ENCODE data around the gene RFX4.

RFX4 gene

DNA sequence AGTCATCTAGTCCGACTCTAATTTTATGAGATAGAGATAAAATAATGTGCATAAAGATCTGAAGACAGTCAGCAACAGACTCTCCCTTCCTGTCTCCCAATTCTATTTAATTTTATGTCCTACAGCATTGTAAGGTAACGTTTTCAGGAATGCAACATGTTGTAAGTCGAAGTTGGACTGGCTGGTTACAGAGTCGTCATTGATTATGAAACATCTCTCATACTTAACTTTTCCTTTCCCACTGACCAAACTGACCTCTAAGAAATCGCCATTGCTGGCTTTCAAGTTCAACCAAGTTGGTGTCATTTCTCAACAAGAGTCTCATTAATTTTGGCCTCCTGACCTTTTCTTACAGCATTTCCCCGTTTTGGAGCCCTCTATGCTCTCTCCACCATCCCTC is 186.7 kb downstream of the RFX4 start:
- DNase-seq: no peak

DNA sequence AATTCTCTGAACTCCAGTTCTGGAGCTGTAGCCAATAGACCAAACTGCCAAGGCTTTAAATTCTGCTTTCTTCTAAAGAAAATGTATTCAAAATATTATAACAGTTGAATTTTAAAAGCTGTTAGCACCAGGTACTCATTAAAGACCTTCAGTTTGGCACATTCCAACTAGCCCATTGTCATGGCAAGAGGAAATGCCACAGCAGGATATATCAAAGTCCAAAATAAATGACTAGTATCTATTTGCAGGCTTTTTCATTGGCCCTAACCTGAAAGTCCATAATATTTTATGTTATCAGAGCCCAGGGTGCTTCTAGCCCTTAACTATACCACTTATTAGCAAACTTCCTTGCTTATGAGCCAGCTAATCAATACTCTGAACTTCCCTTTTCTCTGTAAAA is 188.6 kb downstream of the RFX4 start:
- DNase-seq: no peak

DNA sequence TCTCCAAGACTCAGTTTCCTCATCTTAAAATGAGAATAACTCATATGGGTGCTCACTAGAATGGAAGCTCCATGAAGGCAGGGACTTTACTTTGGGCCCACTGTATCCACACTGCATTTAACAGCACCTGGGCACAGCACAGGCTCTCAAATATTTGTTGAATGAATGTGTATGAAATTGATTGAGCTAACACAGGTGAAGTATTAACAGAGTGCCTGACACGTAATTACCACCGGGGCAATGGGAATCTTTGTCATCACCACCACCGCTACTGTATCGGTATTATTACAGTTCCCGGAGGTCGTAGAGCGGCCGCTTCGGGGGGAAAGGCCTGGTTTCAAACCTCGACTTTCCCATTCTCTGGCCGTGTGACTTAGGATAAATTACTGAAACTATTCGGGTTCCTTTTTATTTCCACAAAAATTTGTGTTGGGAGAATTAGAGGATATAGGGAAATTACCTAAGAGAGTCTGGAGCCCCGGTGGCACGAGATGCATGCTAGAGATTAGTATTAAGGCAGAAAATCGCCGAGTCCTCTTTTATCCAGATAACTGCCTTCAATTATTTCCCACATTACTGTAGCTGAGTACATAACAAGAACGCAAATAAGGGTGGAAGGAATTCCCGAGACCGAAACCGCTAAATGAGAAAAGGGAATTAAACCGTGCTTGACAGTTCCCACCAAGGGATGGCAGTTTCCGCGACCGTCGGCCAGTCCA is 190.6 kb downstream of the RFX4 start:
- DNase-seq: peak; percentile 7

GRCh38 chr12:106774005-106774807 is 191.4 kb downstream of the RFX4 start, which contains the start of gene RIC8B:
Gene RIC8B, plus strand, starts transcription at chr12:106774682. Its CDS starts 64 bp downstream, at chr12:106774746.
- peak; percentile 88 for DNase-seq

- no peak for DNase-seq
Measured at GRCh38 chr12:106774808-106775524, 192.2 kb downstream of the RFX4 start.

DNA sequence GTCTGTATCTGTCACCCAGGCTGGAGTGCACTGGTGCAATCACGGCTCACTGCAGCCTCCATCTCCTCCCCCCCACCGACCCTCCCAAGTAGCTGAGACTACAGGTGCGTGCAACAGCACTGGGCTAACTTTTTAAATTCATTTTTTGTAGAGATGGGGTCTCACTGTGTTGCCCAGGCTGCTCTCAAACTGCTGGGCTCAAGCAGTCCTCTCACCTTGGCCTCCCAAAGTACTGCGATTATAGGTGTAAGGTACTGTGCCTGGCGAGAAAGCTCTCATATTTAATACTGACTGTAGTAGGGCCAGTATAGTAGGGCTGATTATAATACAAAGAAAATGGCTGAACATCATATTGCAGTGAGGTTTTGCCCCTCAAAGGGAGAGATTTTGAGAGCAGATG is 194.1 kb downstream of the RFX4 start:
- no peak for DNase-seq

DNA sequence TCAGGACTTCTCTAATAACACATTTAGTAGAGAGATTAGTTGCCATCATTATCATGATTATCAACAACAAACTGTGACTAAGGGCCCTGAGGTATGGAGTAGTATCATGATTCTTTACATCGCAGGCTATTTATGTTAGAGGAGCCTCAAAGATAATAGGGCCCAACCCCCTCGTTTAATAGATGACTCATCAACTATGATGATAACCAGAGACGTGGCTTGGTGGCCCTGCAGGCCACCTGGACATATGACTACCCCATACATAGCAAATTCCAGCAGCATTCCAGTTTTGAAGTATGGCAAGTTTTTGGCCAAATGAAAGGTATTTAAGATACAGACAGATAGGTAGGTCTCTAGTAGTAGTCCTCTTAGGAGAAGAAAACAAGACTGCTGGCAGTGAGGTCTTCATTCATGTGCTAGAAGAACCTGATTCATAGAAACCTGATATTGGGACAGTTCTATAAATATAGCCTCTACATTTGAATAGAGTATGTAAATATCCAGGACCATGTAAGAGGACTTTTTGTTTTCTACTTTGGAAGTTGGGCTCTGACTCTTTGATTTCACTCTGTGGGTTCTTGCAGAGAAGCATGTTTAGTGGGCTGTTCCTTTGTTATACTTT is 197.3 kb downstream of the RFX4 start:
- DNase-seq: no peak

- no peak for DNase-seq
Measured at GRCh38 chr12:106782619-106783018, 199.8 kb downstream of the RFX4 start.

- DNase-seq: no peak
Measured at GRCh38 chr12:106783515-106783914, 200.7 kb downstream of the RFX4 start.

DNA sequence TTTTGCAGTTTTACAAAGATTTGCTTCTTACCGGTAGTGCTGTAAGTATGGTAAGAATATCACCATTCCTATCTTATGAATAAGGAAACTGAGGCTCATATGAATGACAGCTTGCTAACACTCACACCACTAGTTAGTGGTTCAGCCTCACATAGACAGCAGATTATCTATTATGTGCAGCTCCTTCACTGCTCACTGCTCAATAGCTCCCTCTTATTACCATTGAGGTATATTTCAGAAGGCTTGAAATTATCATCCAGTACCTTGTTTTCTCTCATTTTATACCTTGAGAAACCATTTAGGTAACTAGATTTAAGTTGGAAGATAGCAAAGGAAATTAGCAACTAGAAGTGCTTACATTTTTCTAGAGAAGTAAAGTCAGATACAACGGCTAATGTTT is 207.2 kb downstream of the RFX4 start:
- DNase-seq: no peak

GRCh38 chr12:106791531-106791930 is 208.7 kb downstream of the RFX4 start:
- no peak for DNase-seq

GRCh38 chr12:106794369-106794768 is 211.6 kb downstream of the RFX4 start:
- DNase-seq: no peak

GRCh38 chr12:106801167-106801708 is 218.4 kb downstream of the RFX4 start:
- no peak for DNase-seq

- DNase-seq: no peak
Measured at GRCh38 chr12:106801830-106802533, 219.2 kb downstream of the RFX4 start.

GRCh38 chr12:106804668-106805067 is 221.9 kb downstream of the RFX4 start:
- no peak for DNase-seq
